Body of pancreas (tissue), 4 donors: ENCODE results near the gene DLGAP1.
"Not testable (repeated sequence)": the region's sequence is repeated elsewhere in the genome, so short reads cannot be mapped to it uniquely, and the experiment has no call there.

Source experiments
- CTCF ChIP-seq, 7 experiments: fragments of 450-650 bp in 4 of 7; fragments of 200-600 bp in 3 of 7; sonication (generic) in 3 of 7; IDR thresholded peaks; one replicate each; pipeline ENCODE4 v1.5.1; 2016 to 2019; ENCODE audit warnings: antibody characterized with exemption in 7 of 7
- POLR2A ChIP-seq, 3 donors: fragments of 450-650 bp; IDR thresholded peaks; one replicate each; pipeline ENCODE4 v1.6.1; 2016; ENCODE audit warnings: antibody characterized with exemption in 3 of 3, mild to moderate bottlenecking in 2 of 3

GRCh38 chr18:4311945-4312344 is 143.2 kb downstream of the DLGAP1 start:
- TF ChIP-seq CTCF, POLR2A (IDR thresholded peaks at IDR 0.05): not testable (repeated sequence)
